Dendritic cell treated with granulocyte-macrophage colony-stimulating factor and Interleukin-4, amounts not matched to agents 40 ng/mL and 50 ng/mL, for 4 days (primary cell): Measurements from ENCODE around the gene ZMYND8.
"Not testable (repeated sequence)": the region's sequence is repeated elsewhere in the genome, so short reads cannot be mapped to it uniquely, and the experiment has no call there.

Experiments
- H3K27ac Mint-ChIP-seq: one replicate; pipeline ENCODE4 v1.8.0; 2022; ENCODE audit warnings: mild to moderate bottlenecking, mixed read lengths
- H3K27me3 Mint-ChIP-seq: one replicate; pipeline ENCODE4 v1.8.0; 2022; ENCODE audit warnings: mild to moderate bottlenecking, mixed read lengths
- H3K36me3 Mint-ChIP-seq: one replicate; pipeline ENCODE4 v1.8.0; 2022; ENCODE audit warnings: low read depth, mixed read lengths
- H3K4me1 Mint-ChIP-seq: one replicate; pipeline ENCODE4 v1.8.0; 2022; ENCODE audit warnings: low read depth, mixed read lengths
- H3K4me3 Mint-ChIP-seq: one replicate; pipeline ENCODE4 v1.8.0; 2022; ENCODE audit warnings: mild to moderate bottlenecking, moderate library complexity, mixed read lengths
- H3K9me3 Mint-ChIP-seq: one replicate; pipeline ENCODE4 v1.8.0; 2022; ENCODE audit warnings: mixed read lengths
- intact Hi-C: fragments of 100-400 bp; cut with micrococcal nuclease; formaldehyde crosslinking; loops from one replicate; pipeline ENCODE4 v1.15.0; 2022

Gene ZMYND8

DNA sequence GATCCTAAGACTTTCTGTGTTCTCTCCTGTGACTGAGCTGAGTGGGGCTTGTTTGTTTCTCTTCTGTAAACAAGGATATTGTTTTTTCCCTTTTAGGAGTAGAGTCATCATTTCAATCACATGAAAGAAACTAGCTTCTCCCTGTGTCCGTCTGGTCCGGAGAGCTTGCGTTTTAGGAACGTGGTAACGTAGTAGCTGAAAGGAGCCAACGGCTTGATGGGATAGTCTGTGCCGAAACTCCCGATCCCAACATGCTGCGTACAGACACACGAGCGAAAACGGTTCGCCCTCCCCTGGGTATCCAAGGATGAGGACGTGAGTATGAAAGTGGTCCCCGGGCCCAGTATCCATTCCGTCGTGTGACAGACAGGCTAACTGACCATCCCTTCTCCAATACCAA, 146.5 kb downstream of the ZMYND8 start:
- H3K9me3 Mint-ChIP-seq, result no peaks in the 10 kb centered on the region
- intact Hi-C loops, result no loop called here
- H3K4me1 Mint-ChIP-seq, result no peaks in the 10 kb centered on the region
- no peaks in the 10 kb centered on the region for H3K36me3 Mint-ChIP-seq
- no peak overlapping the region for H3K4me3 Mint-ChIP-seq
- H3K27ac Mint-ChIP-seq, result no peak overlapping the region
- no peaks in the 10 kb centered on the region for H3K27me3 Mint-ChIP-seq

DNA sequence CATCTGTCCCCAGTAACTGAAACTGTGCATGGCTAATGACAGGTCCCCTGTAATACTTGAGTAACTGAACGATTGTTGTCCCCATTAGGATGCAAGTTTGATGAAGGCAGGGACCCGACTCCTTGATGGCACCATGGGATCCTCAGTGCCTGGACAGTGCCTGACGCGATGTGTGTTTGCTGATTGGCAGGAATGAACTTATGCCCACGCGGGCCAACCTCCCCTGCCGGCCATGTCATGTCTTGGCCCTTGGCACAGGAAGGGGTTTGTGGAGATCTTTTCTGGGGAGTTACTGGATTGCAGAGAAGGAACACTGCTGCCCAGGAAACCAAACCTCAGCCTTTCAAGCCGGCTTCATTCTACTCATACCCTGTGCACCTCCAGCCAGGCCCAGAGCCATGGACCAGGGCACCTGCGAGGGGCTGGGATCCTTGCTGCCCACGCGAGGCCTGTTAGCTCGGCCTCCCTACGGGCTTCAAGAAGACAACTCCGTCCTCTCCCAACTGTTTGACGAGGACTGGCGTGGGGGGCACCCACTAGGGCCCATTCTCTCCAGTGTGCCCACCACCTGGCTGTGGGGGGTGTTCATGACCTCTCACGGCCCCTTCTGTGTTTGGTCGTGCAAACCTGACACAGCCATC, 147.8 kb downstream of the ZMYND8 start:
- no peak overlapping the region for H3K4me3 Mint-ChIP-seq
- no peaks in the 10 kb centered on the region for H3K36me3 Mint-ChIP-seq
- H3K4me1 Mint-ChIP-seq, result peaks cover 2% of the 10 kb centered on the region
- H3K27ac Mint-ChIP-seq, result no peak overlapping the region
- intact Hi-C loops, result no loop called here
- H3K27me3 Mint-ChIP-seq, result no peaks in the 10 kb centered on the region
- peaks cover 4% of the 10 kb centered on the region for H3K9me3 Mint-ChIP-seq

DNA sequence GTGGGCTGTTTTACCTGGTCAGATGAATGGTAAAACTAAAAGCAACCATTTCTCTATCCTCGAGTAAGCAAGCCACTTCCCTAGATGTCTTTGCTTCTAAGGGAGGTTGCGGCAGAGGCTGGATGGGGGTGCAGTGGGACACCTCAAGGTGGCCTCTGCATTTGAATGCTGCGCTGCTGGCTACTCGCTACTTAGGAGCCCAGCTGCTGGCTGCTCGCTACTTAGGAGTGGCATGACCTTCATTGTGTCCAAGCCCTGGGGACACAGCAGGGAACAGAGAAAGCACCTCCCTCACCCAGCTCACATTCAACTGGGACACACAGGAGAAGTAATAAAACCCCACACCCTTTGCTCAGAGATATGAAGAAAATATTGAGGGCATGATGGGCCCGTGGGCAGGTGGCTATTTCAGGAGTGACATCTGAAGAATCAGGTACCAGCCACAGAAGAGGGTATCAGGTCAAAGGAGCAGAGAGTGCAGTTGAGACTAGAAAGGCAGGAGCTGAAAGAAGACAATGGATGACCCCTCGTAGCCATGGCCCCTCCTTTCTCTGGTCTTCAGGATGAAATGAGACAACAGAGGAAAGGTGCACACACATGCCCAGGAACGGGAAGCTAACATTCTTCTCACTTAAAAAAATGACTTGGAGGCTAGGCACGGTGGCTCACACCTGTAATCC, 149.4 kb downstream of the ZMYND8 start:
- Mint-ChIP-seq H3K27ac (no peak overlapping the region), H3K9me3 (peaks cover 11% of the 10 kb centered on the region), H3K4me3 (no peak overlapping the region), H3K4me1 (peaks cover 7% of the 10 kb centered on the region), H3K27me3 (no peaks in the 10 kb centered on the region), H3K36me3 (no peaks in the 10 kb centered on the region)
- intact Hi-C loops, result no loop called here

DNA sequence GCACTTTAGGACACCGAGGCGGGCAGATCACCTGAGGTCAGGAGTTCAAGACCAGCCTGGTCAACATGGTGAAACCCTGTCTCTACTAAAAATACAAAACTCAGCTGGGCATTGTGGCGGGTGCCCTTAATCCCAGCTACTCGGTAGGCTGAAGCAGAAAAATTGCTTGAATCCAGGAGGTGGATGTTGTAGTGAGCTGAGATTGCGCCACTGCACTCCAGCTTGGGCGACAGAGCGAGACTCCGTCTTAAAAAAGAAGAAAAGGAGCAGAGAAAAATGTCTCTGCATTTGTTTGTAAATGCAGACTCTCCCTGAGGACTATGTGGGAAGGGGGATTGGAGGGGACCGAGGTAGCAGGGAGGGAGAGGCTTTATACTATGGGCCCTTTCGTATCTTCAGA, 149.9 kb downstream of the ZMYND8 start:
- H3K4me3 Mint-ChIP-seq, H3K27ac Mint-ChIP-seq, H3K36me3 Mint-ChIP-seq, H3K27me3 Mint-ChIP-seq, intact Hi-C loops, H3K4me1 Mint-ChIP-seq: not testable (repeated sequence)
- peaks cover 11% of the 10 kb centered on the region for H3K9me3 Mint-ChIP-seq

DNA sequence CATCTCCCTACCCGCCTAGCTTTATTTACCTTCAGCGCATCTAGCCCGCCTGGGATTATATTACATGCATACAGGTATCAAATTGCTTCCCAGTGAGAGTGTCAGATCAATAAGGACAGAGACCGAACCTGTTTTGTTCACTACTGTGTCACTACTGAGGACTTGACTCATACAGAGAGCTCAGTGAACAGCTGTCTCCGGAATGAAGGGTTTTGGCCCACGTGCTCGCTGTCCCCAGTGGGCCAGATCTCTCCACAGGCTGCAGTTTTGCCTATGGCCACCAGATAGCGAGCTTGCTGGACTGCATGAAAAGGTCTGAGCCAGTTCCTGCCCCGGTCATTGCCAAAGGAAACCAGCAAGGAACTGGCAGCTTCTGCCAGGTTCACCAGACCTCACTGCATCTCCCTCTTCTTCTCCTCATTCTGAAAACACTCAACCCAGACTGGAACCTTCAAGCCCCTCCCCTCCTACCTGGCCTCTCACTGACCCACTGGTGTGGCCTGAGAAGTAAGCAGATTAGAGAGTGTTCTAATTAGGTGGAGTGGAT, 150.8 kb downstream of the ZMYND8 start:
- Mint-ChIP-seq H3K9me3 (peaks cover 11% of the 10 kb centered on the region), H3K4me1 (peaks cover 7% of the 10 kb centered on the region), H3K4me3 (no peak overlapping the region), H3K27me3 (no peaks in the 10 kb centered on the region), H3K27ac (no peak overlapping the region), H3K36me3 (no peaks in the 10 kb centered on the region)
- intact Hi-C loops, result no loop called here

DNA sequence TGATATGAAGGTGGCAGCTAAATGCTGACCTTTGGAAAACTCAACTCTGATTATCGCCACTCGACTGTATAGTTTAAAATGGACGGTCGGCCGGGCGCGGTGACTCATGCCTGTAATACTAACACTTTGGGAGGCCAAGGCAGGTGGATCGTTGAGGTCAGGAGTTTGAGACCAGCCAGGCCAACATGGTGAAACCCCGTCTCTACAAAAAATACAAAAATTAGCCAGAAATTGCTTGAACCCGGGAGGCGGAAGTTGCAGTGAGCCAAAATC, 151.7 kb downstream of the ZMYND8 start:
- H3K9me3 Mint-ChIP-seq, result peaks cover 11% of the 10 kb centered on the region
- H3K4me3 Mint-ChIP-seq, H3K4me1 Mint-ChIP-seq: not testable (repeated sequence)

DNA sequence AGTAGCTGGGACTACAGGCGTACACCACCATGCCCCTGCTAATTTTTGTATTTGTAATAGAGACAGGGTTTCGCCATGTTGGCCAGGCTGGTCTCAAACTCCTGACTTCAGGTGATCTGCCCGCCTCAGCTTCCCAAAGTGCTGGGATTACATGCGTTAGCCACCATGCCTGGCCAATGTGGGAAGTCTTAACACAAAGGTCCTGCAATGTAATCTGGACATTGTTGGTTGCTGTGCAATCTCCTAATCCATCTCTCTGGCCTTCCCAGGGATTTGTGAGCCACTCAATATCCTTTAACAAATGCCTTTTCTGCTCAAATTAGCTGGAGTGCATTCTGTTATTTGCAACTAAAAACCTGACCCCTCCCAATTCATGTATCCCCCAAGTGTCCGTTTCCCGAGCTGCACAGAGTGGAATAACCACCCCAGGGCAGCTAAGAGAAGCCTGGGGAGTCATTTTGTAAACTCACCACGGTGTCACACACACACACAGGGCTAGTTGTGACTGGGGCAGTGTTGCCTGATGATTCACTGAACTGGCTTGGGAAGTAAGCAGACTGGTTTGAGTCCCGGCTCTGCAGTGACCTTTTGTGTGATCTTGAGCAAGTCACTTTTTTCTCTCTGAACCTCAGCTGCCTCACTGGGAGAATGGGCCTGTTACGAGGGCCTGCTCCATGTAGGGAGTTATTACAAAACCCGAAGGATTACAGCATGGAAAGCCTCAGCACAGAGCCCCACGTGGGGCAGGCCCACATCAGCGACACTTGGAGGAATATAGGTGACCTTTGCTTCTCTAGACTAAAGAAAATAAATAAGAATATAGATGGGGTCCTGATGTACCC, 152.3 kb downstream of the ZMYND8 start:
- intact Hi-C loops, result no loop called here
- no peak overlapping the region for H3K27ac Mint-ChIP-seq
- no peak overlapping the region for H3K4me3 Mint-ChIP-seq
- H3K9me3 Mint-ChIP-seq, result peaks cover 11% of the 10 kb centered on the region
- H3K36me3 Mint-ChIP-seq, result no peaks in the 10 kb centered on the region
- H3K4me1 Mint-ChIP-seq, result peaks cover 7% of the 10 kb centered on the region
- H3K27me3 Mint-ChIP-seq, result no peaks in the 10 kb centered on the region

More for the DNA sequence above, 151.7 kb downstream of the ZMYND8 start:
- H3K27ac Mint-ChIP-seq, H3K36me3 Mint-ChIP-seq, intact Hi-C loops, H3K27me3 Mint-ChIP-seq: not testable (repeated sequence)

DNA sequence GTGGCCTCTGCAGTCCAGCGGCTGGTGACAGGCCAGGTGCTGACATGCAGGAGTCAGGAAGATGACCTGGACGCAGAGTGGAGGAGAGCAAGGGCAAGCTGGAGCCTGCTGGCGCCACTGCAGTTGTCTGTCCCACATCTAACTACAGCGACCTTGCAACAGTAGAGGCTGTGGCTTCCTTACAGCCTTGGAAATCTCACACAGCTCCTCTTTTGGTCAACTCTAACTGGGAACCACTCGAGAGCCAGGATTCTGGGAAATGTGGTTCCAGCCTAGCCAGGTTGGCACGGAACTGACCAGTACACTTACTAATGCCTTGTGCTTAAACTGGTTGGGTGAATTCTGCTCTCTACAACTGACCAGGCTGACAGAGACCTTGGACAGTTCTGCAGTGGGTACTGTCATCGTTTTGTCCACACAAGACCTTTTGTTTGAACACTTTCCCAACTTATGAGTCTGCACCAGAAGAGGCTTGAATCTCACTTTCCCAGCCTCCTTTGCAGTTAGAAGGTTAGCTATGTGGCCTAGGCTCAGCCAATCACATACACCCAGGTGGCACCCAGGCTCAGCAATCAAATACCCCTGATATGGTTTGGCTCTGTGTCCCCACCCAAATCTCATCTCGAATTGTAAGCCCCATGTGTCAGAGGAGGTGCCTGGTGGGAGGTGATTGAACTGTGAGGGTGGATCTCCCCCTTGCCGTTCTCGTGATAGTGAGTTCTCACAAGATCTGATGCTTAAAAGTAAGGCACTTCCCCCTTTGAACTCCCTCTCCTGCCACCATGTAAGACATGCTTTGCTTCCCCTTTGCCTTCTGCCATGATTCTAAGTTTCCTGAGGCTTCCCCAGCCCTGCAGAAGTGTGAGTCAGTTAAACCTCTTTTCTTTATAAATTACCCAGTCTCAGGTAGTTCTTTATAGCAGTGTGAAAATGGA, 153.5 kb downstream of the ZMYND8 start:
- Mint-ChIP-seq H3K27ac (no peak overlapping the region), H3K9me3 (peaks cover 11% of the 10 kb centered on the region)
- intact Hi-C loops, result no loop called here

DNA sequence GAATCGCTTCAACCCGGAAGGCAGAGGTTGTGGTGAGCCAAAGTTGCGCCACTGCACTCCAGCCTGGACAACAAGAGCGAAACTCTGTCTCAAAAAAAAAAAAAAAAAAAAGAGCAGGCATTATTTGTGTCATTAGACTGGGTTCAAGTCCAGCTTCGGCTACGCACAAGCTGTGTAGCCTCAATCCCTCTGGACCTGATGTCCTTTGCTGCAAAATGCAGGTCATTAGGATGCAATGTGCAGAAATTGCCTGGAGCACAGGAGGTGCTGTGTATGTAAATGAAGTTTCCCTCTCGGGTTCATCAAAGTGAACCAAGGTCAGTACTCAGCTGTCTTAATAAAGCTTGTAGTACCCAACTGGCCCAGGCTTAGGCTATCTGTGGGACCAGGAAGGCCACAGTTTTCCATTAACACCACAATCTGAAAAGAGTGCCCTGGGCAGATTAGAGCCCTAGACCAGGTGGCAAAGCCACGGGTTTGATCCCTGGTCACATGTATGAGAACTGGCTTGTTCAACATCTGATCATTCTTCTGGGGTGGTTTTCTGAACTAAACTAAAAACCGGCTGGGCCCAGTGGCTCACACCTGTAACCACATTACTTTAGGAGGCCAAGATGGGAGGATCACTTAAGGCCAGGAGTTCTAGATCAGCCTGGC, 155.3 kb downstream of the ZMYND8 start:
- Mint-ChIP-seq H3K36me3 (no peaks in the 10 kb centered on the region), H3K27ac (no peak overlapping the region), H3K9me3 (peaks cover 11% of the 10 kb centered on the region), H3K27me3 (no peaks in the 10 kb centered on the region), H3K4me1 (peaks cover 7% of the 10 kb centered on the region), H3K4me3 (no peak overlapping the region)
- intact Hi-C loops, result no loop called here

More for the DNA sequence above, 153.5 kb downstream of the ZMYND8 start:
- Mint-ChIP-seq H3K4me3 (no peak overlapping the region), H3K36me3 (no peaks in the 10 kb centered on the region), H3K27me3 (no peaks in the 10 kb centered on the region), H3K4me1 (peaks cover 7% of the 10 kb centered on the region)

DNA sequence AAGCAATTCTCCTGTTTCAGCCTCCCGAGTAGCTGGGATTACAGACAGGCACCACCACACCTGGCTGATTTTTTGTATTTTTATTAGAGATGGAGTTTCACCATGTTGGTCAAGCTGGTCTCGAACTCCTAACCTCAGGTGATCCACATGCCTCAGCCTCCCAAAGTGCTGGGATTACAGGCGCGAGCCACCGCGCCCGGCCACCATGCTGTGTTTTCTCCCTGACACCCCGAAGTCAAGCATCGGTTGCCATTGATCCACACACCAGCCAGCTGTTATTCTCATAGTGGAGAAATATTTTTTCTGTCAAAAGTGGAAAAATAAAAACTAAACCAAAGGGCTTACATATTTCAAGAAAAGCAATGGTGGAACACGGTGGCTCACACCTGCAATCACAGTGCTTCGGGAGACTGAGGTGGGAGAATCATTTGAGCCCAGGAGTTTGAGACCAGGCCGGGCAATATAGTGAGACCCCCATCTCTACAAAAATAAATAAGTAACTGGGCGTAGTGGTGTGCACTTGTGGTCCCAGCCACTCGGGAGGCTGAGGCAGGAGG, 157.4 kb downstream of the ZMYND8 start:
- Mint-ChIP-seq H3K4me1 (peaks cover 7% of the 10 kb centered on the region), H3K27me3 (no peaks in the 10 kb centered on the region), H3K36me3 (no peaks in the 10 kb centered on the region), H3K9me3 (peaks cover 11% of the 10 kb centered on the region), H3K4me3 (no peak overlapping the region), H3K27ac (no peak overlapping the region)
- intact Hi-C loops, result loop anchor here (5.0 kb wide), 1 partner anchor 183 kb away; no protein-coding TSS in a partner anchor

DNA sequence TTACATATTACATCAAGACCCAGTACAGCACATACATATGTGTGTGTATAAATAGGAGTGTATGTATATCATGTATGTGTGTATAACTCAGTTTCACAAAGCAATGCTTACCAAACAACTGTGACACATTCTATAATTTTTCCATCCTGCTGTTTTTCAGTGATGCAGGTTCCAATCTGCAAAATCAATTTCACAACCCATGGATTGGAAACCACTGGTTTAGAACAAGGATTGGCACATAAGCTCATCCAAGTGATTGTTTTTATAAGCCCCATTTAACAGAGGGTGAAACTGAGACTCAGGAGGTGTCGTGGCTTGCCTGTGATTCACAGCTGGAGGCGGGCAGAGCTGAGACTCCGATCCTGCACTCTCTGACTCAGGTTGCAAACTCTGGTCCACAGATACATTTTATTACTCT, 158.2 kb downstream of the ZMYND8 start:
- intact Hi-C loops, result loop anchor here (5.0 kb wide), 1 partner anchor 184 kb away; no protein-coding TSS in a partner anchor
- H3K36me3 Mint-ChIP-seq, result no peaks in the 10 kb centered on the region
- no peak overlapping the region for H3K4me3 Mint-ChIP-seq
- peaks cover 4% of the 10 kb centered on the region for H3K9me3 Mint-ChIP-seq
- no peak overlapping the region for H3K27ac Mint-ChIP-seq
- H3K27me3 Mint-ChIP-seq, result no peaks in the 10 kb centered on the region
- peaks cover 2% of the 10 kb centered on the region for H3K4me1 Mint-ChIP-seq

DNA sequence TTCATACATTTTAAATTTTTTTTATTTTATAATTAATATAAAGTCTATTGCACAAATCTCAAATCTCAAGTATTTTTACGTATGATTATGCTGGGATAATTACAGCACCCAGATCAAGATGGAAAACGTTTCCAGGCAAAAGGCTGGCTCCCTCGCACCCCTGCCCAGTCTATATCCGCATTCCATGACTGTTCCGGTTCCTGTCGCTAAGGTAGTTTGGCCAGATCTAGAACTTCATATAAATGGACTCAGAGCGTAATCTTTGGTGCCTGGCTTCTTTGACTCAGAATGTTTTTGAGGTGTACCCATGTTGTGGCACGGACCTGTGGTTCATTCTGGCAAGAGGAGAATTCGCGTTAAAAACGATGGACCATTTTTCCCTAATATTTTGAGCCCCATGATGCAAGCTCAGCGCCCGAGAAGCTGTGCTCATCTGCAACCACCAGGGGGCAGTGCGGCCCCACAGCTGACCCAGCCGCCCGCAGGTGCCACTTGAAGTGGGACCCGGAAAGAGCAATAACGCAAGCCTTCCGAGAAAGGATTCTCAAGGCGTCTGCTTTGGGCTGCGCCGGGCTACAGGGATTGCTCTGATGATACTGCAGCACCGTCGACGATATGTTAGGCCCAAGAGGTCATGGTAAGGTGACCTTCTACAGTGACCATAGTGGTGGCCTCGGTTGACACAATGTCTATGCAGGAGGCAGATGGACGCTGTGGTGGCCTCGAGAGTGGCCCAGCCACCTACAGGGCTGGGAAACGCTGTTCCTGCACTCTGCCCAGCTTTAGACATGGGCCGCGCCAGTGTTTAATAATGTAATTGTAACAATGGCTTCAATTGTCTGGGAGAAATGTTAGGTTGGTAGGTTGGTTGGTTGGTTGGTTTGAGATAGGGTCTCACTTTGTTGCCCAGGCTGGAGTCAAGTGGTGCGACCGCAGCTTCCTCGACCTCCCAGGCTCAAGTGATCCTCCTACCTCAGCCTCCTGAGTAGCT, 160.1 kb downstream of the ZMYND8 start:
- H3K4me3 Mint-ChIP-seq, result no peak overlapping the region
- peaks cover 2% of the 10 kb centered on the region for H3K27me3 Mint-ChIP-seq
- H3K36me3 Mint-ChIP-seq, result no peaks in the 10 kb centered on the region
- H3K4me1 Mint-ChIP-seq, result no peaks in the 10 kb centered on the region
- intact Hi-C loops, result loop anchor here (2.0 to 5.0 kb wide), 2 partner anchors 186 to 424 kb away; no protein-coding TSS in a partner anchor
- no peaks in the 10 kb centered on the region for H3K9me3 Mint-ChIP-seq
- H3K27ac Mint-ChIP-seq, result no peak overlapping the region
